PC-9 (cell line): ENCODE data around the gene TBCD.

Experiments used
- CTCF ChIP-seq: fragments of 200-600 bp; sonication (generic); conservative IDR thresholded peaks from 2 replicates; pipeline ENCODE4 v1.6.1; 2017; ENCODE audit warnings: mixed run types, antibody characterized with exemption, mild to moderate bottlenecking, moderate library complexity
- EZH2 ChIP-seq: fragments of 200-600 bp; sonication (generic); IDR thresholded peaks from 2 replicates; pipeline ENCODE4 v1.8.0; 2017; ENCODE audit warnings: antibody characterized with exemption, low read depth

GRCh38 chr17:82868715-82869131, 116.9 kb downstream of the TBCD start:
- TF ChIP-seq EZH2: no peak
- no peak for TF ChIP-seq CTCF
